OCI-LY7 (cell line): ENCODE data around the gene ALS2CL.

Source experiments
- CTCF ChIP-seq: fragments of 200-600 bp; sonication (generic); conservative IDR thresholded peaks from 2 replicates; pipeline ENCODE4 v1.5.1; 2014; ENCODE audit warnings: mild to moderate bottlenecking, antibody characterized with exemption, low read length, moderate library complexity, mixed read lengths
- EZH2phosphoT487 ChIP-seq: fragments of 200-600 bp; sonication (generic); IDR thresholded peaks from 2 replicates; pipeline ENCODE4 v1.6.1; 2018; ENCODE audit warnings: low read depth, borderline replicate concordance, mild to moderate bottlenecking, mixed run types, antibody characterized with exemption, low read length, moderate library complexity, mixed read lengths

- TF ChIP-seq CTCF (no peak), EZH2phosphoT487 (no peak)
These were observed 46.8 kb downstream of the ALS2CL start for GRCh38 chr3:46646700-46647099.
